Subcutaneous abdominal adipose tissue (tissue), 5 donors: ENCODE results near the gene APBB2.
A peak's percentile ranks its signal among the peaks of the same experiment; 100 is the strongest.
"Not testable (repeated sequence)": the region's sequence is repeated elsewhere in the genome, so short reads cannot be mapped to it uniquely, and the experiment has no call there.

ENCODE experiments used
- H3K27ac ChIP-seq: one replicate; pipeline ENCODE4 v1.7.0; 2013; ENCODE audit warnings: low read depth, mild to moderate bottlenecking, inconsistent platforms, low read length, moderate library complexity
- H3K27me3 ChIP-seq, 5 donors: one replicate each; pipeline ENCODE4 v1.7.0; 2013; ENCODE audit warnings: low read length in 5 of 5, inconsistent platforms in 1 of 5; ENCODE audit not compliant: control insufficient read depth in 5 of 5, insufficient read depth in 4 of 5
- H3K36me3 ChIP-seq, 5 donors: one replicate each; pipeline ENCODE4 v1.7.0; 2013; ENCODE audit warnings: low read length in 5 of 5; ENCODE audit not compliant: control insufficient read depth in 5 of 5, insufficient read depth in 5 of 5
- H3K4me1 ChIP-seq, 5 donors: one replicate each; pipeline ENCODE4 v1.7.0; 2013; ENCODE audit warnings: low read length in 5 of 5, mild to moderate bottlenecking in 3 of 5, moderate library complexity in 1 of 5; ENCODE audit not compliant: control insufficient read depth in 5 of 5, insufficient read depth in 5 of 5
- H3K4me3 ChIP-seq, 5 donors: one replicate each; pipeline ENCODE4 v1.7.0; 2013; ENCODE audit warnings: low read length in 5 of 5, low read depth in 1 of 5
- H3K9ac ChIP-seq, 5 donors: one replicate each; pipeline ENCODE4 v1.7.0; 2013; ENCODE audit warnings: low read length in 5 of 5, mild to moderate bottlenecking in 4 of 5, moderate library complexity in 3 of 5
- H3K9me3 ChIP-seq, 5 donors: one replicate each; pipeline ENCODE4 v1.7.0; 2013; ENCODE audit warnings: low read length in 5 of 5; ENCODE audit not compliant: control insufficient read depth in 5 of 5
- donor health status: healthy.
- donor health status: healthy.
- donor health status: healthy.
- donor health status: healthy.
- donor health status: healthy.

Gene APBB2

GRCh38 chr4:41061482-41062185 lies 152.7 kb downstream of the APBB2 start:
- no peak overlapping the region for H3K27ac ChIP-seq

DNA sequence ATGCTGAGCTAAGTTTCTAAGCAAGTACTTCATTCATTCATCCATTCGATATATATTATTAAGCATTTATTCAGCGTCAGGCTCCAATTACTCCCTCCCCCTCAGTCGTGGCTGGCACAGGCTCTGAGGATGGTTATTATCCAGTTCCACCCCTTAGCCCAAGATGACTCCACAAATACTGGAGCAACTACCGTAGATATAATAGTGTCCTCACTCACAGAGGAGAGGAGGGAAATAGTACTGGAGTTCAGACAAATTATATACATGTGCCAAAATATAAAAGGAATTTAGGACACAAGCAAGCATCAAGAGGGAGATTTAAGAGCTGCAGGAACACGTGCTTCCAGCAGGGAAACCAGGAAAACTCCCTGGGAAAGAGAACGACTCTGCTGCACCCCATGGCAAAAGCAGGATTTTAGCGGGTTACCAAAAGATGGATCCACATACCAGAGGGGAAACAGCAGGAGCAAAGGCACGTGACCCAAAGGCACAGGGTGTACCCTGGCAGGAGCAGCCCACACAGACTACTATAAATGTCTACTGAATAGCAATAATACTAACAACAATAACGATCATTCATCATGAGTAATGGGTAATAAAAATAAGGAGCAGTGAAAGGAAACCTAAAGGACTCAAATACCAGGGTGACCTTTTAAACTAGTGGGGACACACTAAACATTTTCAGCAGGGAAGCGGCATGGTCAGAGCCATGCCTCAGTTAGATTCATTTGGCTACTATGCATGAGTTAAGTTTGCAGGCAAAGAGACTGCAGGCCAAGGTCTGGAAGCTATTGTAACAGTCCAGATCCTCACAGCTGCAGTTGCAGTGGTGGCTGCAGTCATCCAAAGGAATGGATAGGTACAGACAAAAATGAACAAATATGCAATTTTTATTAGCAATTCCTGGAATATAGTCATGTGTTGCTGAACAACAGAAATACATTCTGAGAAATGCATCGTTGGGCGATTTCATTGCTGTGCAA lies 153.7 kb downstream of the APBB2 start:
- Histone ChIP-seq H3K4me3 (no peak overlapping the region), H3K4me1 (peaks cover 3 to 36% (median 27%) of the 10 kb centered on the region in 5 donors), H3K27ac (no peak overlapping the region), H3K9me3 (no peaks in the 10 kb centered on the region), H3K9ac (no peak overlapping the region), H3K27me3 (no peaks in the 10 kb centered on the region), H3K36me3 (peaks cover 0 to 6% (median 0%) of the 10 kb centered on the region in 5 donors)

More at GRCh38 chr4:41061482-41062185, 152.7 kb downstream of the APBB2 start:
- Histone ChIP-seq H3K4me1 (peaks cover 3 to 36% (median 27%) of the 10 kb centered on the region in 5 donors), H3K9ac (no peak overlapping the region), H3K27me3 (no peaks in the 10 kb centered on the region), H3K36me3 (peaks cover 0 to 6% (median 0%) of the 10 kb centered on the region in 5 donors), H3K9me3 (no peaks in the 10 kb centered on the region), H3K4me3 (no peak overlapping the region)

GRCh38 chr4:41059411-41059810 lies 154.9 kb downstream of the APBB2 start:
- not testable (repeated sequence) for H3K27ac ChIP-seq, H3K4me3 ChIP-seq, H3K27me3 ChIP-seq, H3K36me3 ChIP-seq, H3K9ac ChIP-seq, H3K9me3 ChIP-seq
- peaks cover 3 to 30% (median 22%) of the 10 kb centered on the region in 5 donors for H3K4me1 ChIP-seq

DNA sequence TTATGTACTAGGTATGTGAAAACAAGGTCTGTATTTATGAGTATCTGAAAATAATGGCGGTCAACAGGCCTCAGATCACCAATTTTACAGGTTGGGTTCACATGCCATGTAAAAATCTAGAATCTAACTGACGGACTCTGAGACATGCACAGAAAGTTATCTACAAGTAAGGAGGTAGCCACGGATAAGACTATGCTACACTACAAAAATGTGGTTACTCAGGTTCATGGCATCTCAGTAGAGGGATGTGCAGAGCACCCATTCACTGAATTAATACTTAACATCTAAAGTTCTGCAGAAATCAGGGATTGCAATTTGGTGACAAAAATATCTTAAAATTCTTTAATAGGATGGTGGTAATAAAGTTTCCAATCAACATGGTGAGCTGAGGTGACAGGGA lies 155.9 kb downstream of the APBB2 start:
- no peak overlapping the region for H3K9ac ChIP-seq
- no peaks in the 10 kb centered on the region for H3K27me3 ChIP-seq
- H3K27ac ChIP-seq = no peak overlapping the region
- no peaks in the 10 kb centered on the region for H3K9me3 ChIP-seq
- H3K4me1 ChIP-seq = peaks cover 3 to 27% (median 20%) of the 10 kb centered on the region in 5 donors
- H3K36me3 ChIP-seq = peaks cover 0 to 6% (median 0%) of the 10 kb centered on the region in 5 donors
- H3K4me3 ChIP-seq = no peak overlapping the region

DNA sequence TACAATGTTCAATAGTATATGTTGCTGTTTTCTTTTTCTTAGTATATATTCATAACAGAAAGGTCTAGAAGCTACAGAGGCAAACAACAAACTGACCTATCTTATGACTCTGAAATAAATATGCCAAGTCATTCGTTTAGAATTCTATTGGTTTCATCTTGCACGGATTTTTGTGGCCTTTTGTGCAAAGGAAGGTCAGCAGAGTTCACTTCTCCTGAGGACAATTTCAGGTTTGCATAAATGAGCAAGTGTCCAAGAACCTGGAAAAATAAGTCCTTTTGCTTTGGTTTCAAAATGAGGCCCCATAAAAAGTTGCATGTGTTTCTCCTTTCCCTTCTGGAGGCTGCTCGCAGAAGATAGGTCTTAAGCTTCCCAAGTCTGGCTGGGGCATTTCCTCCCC lies 156.9 kb downstream of the APBB2 start:
- Histone ChIP-seq H3K4me3 (no peak overlapping the region), H3K27ac (no peak overlapping the region), H3K27me3 (no peaks in the 10 kb centered on the region), H3K9ac (no peak overlapping the region), H3K4me1 (peaks cover 3 to 27% (median 20%) of the 10 kb centered on the region in 5 donors), H3K9me3 (no peaks in the 10 kb centered on the region), H3K36me3 (peaks cover 0 to 6% (median 0%) of the 10 kb centered on the region in 5 donors)

GRCh38 chr4:41052287-41052686 lies 162.1 kb downstream of the APBB2 start:
- Histone ChIP-seq H3K9ac (no peak overlapping the region), H3K36me3 (peaks cover 0 to under 1% (median 0%) of the 10 kb centered on the region in 5 donors), H3K27ac (no peak overlapping the region), H3K27me3 (no peaks in the 10 kb centered on the region), H3K9me3 (no peaks in the 10 kb centered on the region), H3K4me1 (peaks cover 5 to 24% (median 17%) of the 10 kb centered on the region in 5 donors), H3K4me3 (no peak overlapping the region)

GRCh38 chr4:41050880-41051775 lies 163.2 kb downstream of the APBB2 start:
- peak overlapping the region in 1 of 5 donors; percentile 14 for H3K9ac ChIP-seq
- peaks cover 5 to 24% (median 17%) of the 10 kb centered on the region in 5 donors for H3K4me1 ChIP-seq
- no peaks in the 10 kb centered on the region for H3K36me3 ChIP-seq
- peak overlapping the region; percentile 44 for H3K27ac ChIP-seq
- no peaks in the 10 kb centered on the region for H3K9me3 ChIP-seq
- no peaks in the 10 kb centered on the region for H3K27me3 ChIP-seq
- peak overlapping the region in 2 of 5 donors; percentile 13 to 30 for H3K4me3 ChIP-seq

GRCh38 chr4:41050116-41050515 lies 164.2 kb downstream of the APBB2 start:
- H3K4me3 ChIP-seq = peak overlapping the region in 2 of 5 donors; percentile 7 to 30
- H3K4me1 ChIP-seq = peaks cover 5 to 24% (median 17%) of the 10 kb centered on the region in 5 donors
- H3K9ac ChIP-seq = no peak overlapping the region
- H3K36me3 ChIP-seq = no peaks in the 10 kb centered on the region
- H3K27ac ChIP-seq = no peak overlapping the region
- no peaks in the 10 kb centered on the region for H3K27me3 ChIP-seq
- H3K9me3 ChIP-seq = no peaks in the 10 kb centered on the region

DNA sequence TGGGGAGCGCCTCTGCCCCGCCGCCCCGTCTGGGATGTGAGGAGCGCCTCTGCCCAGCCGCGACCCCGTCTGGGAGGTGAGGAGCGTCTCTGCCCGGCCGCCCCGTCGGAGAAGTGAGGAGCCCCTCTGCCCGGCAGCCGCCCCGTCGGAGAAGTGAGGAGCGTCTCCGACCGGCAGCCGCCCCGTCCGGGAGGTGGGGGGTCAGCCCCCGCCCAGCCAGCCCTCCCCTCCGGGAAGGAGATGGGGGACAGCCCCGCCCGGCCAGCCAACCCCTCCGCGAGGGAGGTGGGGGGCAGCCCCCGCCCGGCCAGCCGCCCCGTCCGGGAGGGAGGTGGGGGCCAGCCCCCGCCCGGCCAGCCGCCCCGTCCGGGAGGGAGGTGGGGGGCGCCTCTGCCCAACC lies 165.2 kb downstream of the APBB2 start:
- H3K27me3 ChIP-seq, H3K27ac ChIP-seq, H3K9me3 ChIP-seq, H3K36me3 ChIP-seq, H3K9ac ChIP-seq: not testable (repeated sequence)
- Histone ChIP-seq H3K4me1 (peaks cover 5 to 24% (median 17%) of the 10 kb centered on the region in 5 donors), H3K4me3 (peak overlapping the region in 1 of 5 donors; percentile 38)
